Measurements from ENCODE around the gene FRAS1.

GRCh38 chr4:78074759-78075158, 17.6 kb downstream of the FRAS1 start:
- TF ChIP-seq EZH2phosphoT487 (IDR thresholded peaks at IDR 0.05; ENCODE audit: borderline replicate concordance, low read length) (no peak), CTCF (conservative IDR thresholded peaks at IDR 0.05; ENCODE audit: low read depth, low read length) (no peak)

Data from PC-3 (cell line).